NT2/D1 (cell line): Measurements from ENCODE around the gene CPHXL.
A peak's percentile ranks its signal among the peaks of the same experiment; 100 is the strongest.

Experiments
- DNase-seq: peaks from one replicate; pipeline ENCODE4 v3.0.0-alpha.2; 2011; ENCODE audit warnings: low read depth, low spot score
- H3K27me3 ChIP-seq: 2 replicates; pipeline ENCODE4 v1.6.0; 2011; ENCODE audit warnings: mild to moderate bottlenecking; ENCODE audit not compliant: insufficient read length, insufficient read depth
- H3K36me3 ChIP-seq: 2 replicates; pipeline ENCODE4 v1.6.1; 2011; ENCODE audit warnings: mild to moderate bottlenecking, low read length, mixed read lengths; ENCODE audit not compliant: insufficient read depth, insufficient read length
- H3K4me1 ChIP-seq: 2 replicates; pipeline ENCODE4 v1.5.1; 2011; ENCODE audit not compliant: insufficient read depth, insufficient read length
- H3K4me3 ChIP-seq: 2 replicates; pipeline ENCODE4 v1.5.1; 2011; ENCODE audit warnings: low read depth; ENCODE audit not compliant: insufficient read length
- H3K9ac ChIP-seq: 2 replicates; pipeline ENCODE4 v1.6.0; 2011; ENCODE audit warnings: low read depth; ENCODE audit not compliant: insufficient read length
- H3K9me3 ChIP-seq: 2 replicates; pipeline ENCODE4 v1.5.1; 2011; ENCODE audit warnings: mild to moderate bottlenecking, low read length; ENCODE audit not compliant: insufficient read depth
- SUZ12 ChIP-seq: IDR thresholded peaks from 2 replicates; pipeline ENCODE4 v1.6.1; 2011; ENCODE audit not compliant: insufficient read length, insufficient read depth; ENCODE audit errors: extremely low read depth
- YY1 ChIP-seq: IDR thresholded peaks from 2 replicates; pipeline ENCODE4 v1.6.1; 2011; ENCODE audit not compliant: insufficient read length, insufficient read depth
- ZNF274 ChIP-seq: IDR thresholded peaks from 2 replicates; pipeline ENCODE4 v1.6.1; 2011; ENCODE audit warnings: mild to moderate bottlenecking, low read depth, low read length

The CPHXL gene

DNA sequence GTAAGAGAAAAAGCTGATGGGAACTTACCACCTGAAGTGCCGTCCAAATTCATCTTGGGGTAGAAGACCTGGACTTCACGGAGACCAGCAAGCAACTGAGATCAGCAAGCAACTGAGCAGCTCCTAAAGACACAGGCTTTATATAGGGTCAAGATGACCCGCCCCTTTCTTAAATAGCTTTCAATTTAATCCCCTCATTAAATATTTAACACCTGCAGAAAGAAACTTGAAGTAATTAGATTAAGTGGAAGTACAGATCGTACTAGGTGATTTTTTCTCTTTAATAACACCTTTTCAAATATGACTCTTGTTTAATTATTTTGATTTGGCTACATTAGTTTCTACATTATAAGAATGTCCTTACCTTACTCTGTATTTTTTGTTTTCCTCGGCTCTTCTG is at the start of gene CPHXL:
TSS of gene CPHXL (minus strand) at position 101 of the 400 bp plus-strand sequence. CDS start at position 53, 48 bp downstream.
- H3K4me3 ChIP-seq, result no peak within 1 kb of the TSS
- TF ChIP-seq SUZ12, result no peak
- TF ChIP-seq YY1, result no peak
- no peak for TF ChIP-seq ZNF274
- H3K4me1 ChIP-seq, result no peaks in the 10 kb centered on the region
- no peaks in the 10 kb centered on the region for H3K36me3 ChIP-seq
- no peak within 1 kb of the TSS for H3K9ac ChIP-seq
- H3K9me3 ChIP-seq, result no peaks in the 10 kb centered on the region
- no peaks in the 10 kb centered on the region for H3K27me3 ChIP-seq
- DNase-seq, result no peak

DNA sequence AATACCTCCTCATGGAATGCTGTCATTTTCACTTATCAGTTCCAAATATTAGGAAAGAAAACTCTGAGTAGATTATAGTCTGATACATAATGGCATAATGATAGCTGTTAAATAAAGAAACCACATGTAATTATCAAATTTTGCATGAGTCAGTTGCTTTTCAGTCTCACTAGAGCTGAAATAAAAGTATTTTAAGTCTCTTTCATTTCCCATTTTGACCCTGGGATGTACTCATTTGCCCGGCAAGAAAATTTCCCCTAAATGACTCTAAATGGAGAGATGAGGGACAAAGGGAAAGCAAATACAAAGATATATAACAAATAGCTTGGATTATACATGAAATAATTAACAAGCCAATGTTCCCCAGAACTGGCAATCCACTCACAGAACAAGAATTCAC is 47.9 kb upstream of the CPHXL start:
- Histone ChIP-seq H3K9ac (no peak overlapping the region), H3K4me3 (no peak overlapping the region)

DNA sequence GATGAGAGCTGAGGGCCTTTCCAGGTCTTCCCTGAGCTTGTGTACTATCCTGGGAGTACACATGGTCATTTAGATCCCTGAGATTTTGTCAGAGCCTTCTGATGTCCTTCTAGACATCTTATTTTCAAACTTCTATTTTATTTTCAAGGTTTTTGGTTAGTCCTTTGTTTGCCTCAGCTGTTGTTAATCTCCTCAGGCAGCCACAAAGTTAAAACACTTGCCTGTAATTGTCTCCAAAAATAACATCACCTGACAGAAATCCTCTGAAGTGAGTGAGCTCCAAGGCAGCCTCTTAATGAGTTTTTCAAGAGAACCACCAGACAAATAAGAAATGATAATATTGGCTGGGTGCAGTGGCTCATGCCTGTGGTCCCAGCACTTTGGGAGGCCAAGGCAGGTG is 43.8 kb upstream of the CPHXL start:
- Histone ChIP-seq H3K9me3 (peaks cover 14% of the 10 kb centered on the region; the same call in 1 of the 2 replicates), H3K27me3 (no peaks in the 10 kb centered on the region), H3K4me3 (no peak overlapping the region), H3K4me1 (no peaks in the 10 kb centered on the region), H3K9ac (no peak overlapping the region), H3K36me3 (no peaks in the 10 kb centered on the region)
- TF ChIP-seq ZNF274, result no peak
- no peak for TF ChIP-seq SUZ12
- TF ChIP-seq YY1, result no peak
- DNase-seq, result no peak

More for the DNA sequence above, 47.9 kb upstream of the CPHXL start:
- TF ChIP-seq YY1 (no peak), ZNF274 (no peak), SUZ12 (no peak)
- peaks cover 14% of the 10 kb centered on the region; the same call in 1 of the 2 replicates for H3K9me3 ChIP-seq
- H3K36me3 ChIP-seq, result no peaks in the 10 kb centered on the region
- DNase-seq, result no peak
- no peaks in the 10 kb centered on the region for H3K4me1 ChIP-seq
- H3K27me3 ChIP-seq, result no peaks in the 10 kb centered on the region

DNA sequence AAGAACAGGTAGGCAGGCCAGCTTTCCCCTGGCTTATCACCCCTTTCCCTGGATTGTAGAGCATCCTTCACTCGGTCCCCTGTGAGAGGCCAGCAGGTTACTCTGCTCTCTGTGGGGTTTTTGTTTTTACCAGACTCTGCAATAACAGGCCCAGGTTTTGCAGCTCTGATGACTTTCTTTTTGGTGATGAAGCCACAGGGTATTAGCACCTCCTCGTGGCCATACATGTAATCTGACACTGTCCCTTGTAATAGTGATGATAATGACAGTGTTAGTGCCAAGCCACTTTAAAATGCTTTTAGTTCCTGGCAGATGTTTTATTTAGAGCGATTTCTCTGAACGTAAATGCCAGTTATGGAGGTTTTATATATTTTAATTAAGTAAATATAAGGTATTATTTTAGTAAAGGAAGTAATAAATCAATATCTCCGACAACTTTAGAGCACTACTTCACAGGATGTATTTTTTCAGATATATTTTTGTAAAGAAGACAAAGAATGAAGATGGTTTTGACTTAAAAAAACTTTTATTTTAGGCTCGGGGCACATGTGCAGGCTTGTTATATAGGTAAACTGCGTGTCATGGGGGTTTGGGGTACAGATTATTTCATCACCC is 38.0 kb upstream of the CPHXL start:
- H3K9me3 ChIP-seq, result no peaks in the 10 kb centered on the region
- peak; percentile 67 for DNase-seq
- H3K4me1 ChIP-seq, result no peaks in the 10 kb centered on the region
- H3K4me3 ChIP-seq, result no peak overlapping the region
- no peak for TF ChIP-seq SUZ12
- TF ChIP-seq ZNF274, result no peak
- no peak for TF ChIP-seq YY1
- H3K36me3 ChIP-seq, result no peaks in the 10 kb centered on the region
- H3K27me3 ChIP-seq, result no peaks in the 10 kb centered on the region
- no peak overlapping the region for H3K9ac ChIP-seq

DNA sequence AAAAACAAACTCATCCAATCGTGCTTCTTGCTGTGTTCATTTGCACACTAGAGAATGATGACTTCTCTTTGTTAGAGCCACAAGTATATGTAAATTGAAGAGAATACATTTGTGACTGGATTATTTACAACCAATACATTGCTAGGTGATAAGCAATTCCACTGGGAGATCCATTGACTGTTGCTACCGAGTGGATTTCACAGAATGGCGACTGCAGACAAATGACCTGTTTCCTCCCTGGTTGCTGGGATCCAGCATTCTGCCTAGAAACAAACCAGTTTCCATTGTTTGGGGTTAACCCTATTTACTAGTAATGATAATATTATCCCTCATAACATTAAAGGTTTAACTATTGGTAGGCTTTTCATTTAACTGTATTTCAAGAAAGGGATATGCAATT is 36.9 kb upstream of the CPHXL start:
- no peaks in the 10 kb centered on the region for H3K4me1 ChIP-seq
- H3K9me3 ChIP-seq, result no peaks in the 10 kb centered on the region
- no peak overlapping the region for H3K9ac ChIP-seq
- no peaks in the 10 kb centered on the region for H3K27me3 ChIP-seq
- no peaks in the 10 kb centered on the region for H3K36me3 ChIP-seq
- no peak for DNase-seq
- H3K4me3 ChIP-seq, result no peak overlapping the region
- TF ChIP-seq YY1 (no peak), SUZ12 (no peak), ZNF274 (no peak)

DNA sequence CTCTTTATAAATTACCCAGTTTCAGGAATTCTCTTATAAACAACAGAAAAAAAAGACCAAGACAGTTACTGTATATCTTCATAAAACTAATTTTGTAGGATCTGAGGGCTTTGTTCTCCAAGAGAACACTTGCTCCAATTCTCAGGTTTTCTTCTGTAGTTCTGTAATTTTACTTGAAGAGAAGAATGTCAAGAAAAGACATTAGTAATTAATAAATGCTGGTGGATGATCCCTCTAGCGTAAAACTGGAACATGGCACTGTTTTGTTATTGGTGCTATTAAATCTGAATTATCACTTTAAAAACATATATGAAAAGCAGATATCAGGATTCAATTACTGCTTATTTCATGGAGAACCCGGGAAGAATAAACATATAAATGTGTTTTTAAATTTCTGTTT is 36.5 kb upstream of the CPHXL start:
- no peaks in the 10 kb centered on the region for H3K9me3 ChIP-seq
- H3K9ac ChIP-seq, result no peak overlapping the region
- no peak for TF ChIP-seq YY1
- no peak for TF ChIP-seq SUZ12
- TF ChIP-seq ZNF274, result no peak
- H3K4me3 ChIP-seq, result no peak overlapping the region
- no peak for DNase-seq
- H3K27me3 ChIP-seq, result no peaks in the 10 kb centered on the region
- no peaks in the 10 kb centered on the region for H3K4me1 ChIP-seq
- H3K36me3 ChIP-seq, result no peaks in the 10 kb centered on the region

DNA sequence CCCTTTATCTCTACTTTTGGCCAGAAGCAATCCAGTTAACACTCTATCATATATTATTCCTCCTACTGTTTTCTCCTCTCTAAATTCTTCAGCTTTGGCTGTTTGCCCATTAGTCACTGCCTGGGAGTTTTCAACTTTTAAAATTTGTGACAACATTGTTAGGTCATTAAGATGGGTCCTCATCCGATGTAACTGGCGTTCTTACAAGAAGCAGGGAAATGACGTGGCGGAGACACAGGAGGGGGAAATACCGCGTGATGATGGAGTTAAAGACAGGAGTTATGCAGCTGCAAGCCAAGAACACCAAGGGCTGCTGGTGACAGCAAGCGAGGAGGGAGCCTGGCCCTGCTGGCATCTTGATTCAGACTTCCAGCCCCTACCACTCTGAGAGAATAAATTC is 34.8 kb upstream of the CPHXL start:
- H3K9me3 ChIP-seq, result no peaks in the 10 kb centered on the region
- no peaks in the 10 kb centered on the region for H3K4me1 ChIP-seq
- no peak for DNase-seq
- no peaks in the 10 kb centered on the region for H3K36me3 ChIP-seq
- TF ChIP-seq SUZ12 (no peak), YY1 (no peak), ZNF274 (no peak)
- H3K9ac ChIP-seq, result no peak overlapping the region
- H3K4me3 ChIP-seq, result no peak overlapping the region
- H3K27me3 ChIP-seq, result no peaks in the 10 kb centered on the region
